Ramos (cell line): ENCODE data around the gene ZC3H11A.
"Not testable (repeated sequence)": the region's sequence is repeated elsewhere in the genome, so short reads cannot be mapped to it uniquely, and the experiment has no call there.

Source experiments
- in situ Hi-C: fragments of 300-500 bp; cut with MboI; formaldehyde crosslinking; loops from one replicate; pipeline ENCODE4 v1.14.3; 2022; ENCODE audit warnings: low sequenced_read_pairs; ENCODE audit not compliant: unreplicated experiment

The ZC3H11A gene

DNA sequence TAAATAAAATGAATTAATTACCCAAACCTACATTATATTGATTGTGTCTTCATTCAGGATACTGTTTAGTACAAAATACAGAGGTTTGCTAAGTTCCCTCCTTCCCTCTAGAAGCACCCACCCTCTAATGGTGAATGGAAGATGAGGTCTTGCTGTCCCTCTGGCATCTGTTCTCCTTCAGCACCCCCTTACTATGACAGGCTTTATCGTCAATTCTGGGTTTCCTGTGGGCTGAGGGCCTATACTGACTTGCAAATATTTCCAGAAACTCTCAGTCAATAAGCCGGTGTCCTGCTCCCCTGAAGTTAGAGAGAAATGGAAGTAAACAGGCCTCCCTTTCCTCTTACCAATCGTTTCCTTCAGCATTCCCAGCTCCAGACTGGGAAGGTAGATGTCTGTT lies 17.3 kb upstream of the ZC3H11A start:
- in situ Hi-C loops, result no loop called here

GRCh38 chr1:203778789-203779188 lies 16.6 kb upstream of the ZC3H11A start:
- in situ Hi-C loops, result no loop called here

GRCh38 chr1:203781962-203782361 lies 13.5 kb upstream of the ZC3H11A start:
- in situ Hi-C loops, result no loop called here

- in situ Hi-C loops, result no loop called here
Measured at GRCh38 chr1:203789966-203790365, 5.5 kb upstream of the ZC3H11A start.

DNA sequence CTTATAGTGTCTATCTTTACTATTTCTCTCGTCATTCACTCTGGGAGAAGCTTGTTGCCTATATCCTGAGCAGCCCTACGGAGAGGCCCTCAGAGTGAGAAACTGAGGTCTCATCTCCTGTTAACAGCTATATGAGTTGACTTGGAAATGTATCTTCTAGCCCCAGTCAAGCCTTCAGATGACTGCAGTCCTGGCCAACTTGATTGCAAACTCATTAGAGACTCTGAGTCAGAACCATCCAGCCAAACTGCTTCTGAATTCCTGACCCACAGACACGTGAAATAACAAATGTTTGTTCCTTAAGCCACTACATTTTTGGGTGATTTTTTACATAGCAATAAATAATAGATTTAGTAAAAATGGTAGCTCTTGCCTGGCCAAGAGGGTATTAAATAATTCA lies 3.9 kb upstream of the ZC3H11A start:
- in situ Hi-C loops, result no loop called here

GRCh38 chr1:203792486-203792885 lies 2.9 kb upstream of the ZC3H11A start:
- in situ Hi-C loops, result no loop called here

- in situ Hi-C loops, result not testable (repeated sequence)
Measured at GRCh38 chr1:203793561-203793960, 1.9 kb upstream of the ZC3H11A start.

DNA sequence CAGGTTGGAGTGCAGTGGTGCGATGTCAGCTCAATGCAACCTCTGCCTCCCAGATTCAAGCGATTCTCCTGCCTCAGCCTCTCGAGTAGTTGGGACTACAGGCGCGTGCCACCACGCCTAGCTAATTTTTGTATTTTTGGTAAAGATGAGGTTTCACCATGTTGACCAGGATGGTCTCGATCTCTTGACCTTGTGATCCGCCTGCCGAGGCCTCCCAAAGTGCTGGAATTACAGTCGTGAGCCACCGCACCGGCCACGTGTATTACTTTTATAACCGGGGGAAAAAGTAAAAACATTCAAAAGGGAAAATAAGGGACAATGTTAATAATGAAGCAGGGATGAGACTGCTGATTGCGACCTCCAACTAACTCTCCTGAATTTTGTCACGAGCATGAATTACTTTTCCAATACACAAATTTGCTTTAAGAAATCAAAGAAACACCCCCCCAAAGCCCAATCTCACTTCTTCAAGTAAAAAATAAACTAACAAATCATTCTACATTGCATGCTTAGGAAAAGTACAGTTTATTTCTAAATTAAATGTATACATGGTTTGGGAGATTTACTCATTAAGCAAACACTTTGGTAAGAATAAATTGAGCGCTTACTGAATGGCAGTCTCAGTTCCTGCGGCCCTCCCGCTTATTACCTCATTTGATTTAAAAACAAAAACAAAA lies 521 bp upstream of the ZC3H11A start:
- in situ Hi-C loops, result no loop called here

- in situ Hi-C loops, result no loop called here
Measured at GRCh38 chr1:203796236-203796605, 798 bp downstream of the ZC3H11A start.

DNA sequence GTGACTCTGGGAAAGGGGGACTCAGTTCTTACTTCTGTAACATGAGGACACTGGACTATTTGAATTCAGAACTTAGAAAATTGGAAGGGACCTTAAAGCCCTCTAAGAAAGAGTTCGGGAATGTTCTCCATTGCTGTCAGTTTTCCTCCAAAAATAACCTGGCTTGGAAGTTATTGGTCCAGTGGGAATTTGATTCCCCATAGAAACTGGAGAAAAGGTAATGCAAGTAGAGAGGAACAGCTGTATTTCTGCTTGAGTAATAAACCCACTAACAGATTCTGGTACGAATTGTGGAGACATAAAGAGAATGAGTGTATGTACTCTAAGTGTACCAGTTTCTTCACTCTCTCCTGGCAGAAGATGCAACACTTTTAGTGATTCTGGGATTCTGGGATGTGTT lies 1.8 kb downstream of the ZC3H11A start:
- in situ Hi-C loops, result no loop called here

DNA sequence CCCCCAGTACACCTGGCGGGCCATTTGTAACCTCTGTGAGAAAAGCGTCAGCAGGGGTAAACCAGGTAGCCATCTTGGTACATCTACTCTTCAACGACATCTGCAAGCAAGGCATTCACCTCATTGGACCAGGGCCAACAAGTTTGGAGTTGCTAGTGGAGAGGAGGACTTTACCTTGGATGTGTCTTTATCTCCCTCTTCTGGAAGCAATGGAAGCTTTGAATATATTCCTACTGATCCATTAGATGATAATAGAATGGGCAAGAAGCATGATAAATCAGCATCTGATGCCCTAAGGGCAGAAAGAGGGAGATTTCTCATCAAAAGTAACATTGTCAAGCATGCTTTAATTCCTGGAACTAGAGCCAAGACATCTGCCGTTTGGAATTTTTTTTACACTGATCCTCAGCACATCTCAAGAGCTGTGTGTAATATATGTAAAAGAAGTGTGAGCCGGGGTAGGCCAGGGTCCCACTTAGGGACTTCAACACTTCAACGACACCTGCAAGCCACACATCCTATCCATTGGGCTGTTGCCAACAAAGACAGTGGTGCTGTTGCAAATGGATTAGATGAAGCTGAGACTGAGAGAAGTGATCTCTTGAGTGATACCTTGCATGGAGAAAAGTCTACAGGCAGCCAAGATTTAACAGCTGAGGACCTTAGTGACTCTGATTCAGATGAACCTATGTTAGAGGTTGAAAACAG lies 2.7 kb downstream of the ZC3H11A start:
- in situ Hi-C loops, result no loop called here

DNA sequence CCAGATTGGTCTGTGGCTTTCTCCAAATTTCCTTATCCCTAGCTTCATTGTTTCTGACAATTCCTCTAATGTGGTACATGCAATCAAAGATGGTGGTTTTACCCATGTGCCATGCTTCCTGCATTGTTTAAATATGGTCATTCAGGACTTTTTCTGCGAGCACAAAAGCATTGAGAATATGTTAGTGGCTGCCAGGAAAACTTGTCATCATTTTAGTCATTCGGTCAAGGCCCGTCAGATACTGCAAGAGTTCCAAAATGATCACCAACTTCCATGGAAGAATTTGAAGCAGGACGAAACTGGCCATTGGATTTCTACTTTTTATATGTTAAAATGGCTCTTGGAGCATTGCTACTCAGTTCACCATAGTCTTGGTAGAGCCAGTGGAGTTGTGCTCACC lies 3.7 kb downstream of the ZC3H11A start:
- in situ Hi-C loops, result no loop called here

- in situ Hi-C loops, result no loop called here
Measured at GRCh38 chr1:203799971-203800370, 4.5 kb downstream of the ZC3H11A start.

DNA sequence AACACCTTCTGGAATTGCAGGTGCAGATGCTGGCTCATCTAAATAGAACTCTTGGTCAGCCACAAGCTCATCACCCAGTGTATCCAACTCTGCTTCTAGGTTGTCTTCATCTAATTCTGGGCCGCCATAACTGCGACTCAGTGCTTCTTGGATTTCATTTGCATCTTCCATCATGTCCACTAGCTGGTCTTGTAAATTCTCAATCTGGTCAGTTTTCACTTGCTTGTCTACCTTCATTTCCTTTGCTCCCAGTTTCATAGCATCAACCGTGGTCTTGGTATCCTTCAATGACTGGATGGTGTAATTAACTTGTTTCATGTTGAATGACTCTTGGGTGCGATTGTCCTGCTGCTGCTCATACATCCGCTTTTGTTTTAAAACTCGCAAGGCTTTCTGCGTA lies 10.3 kb downstream of the ZC3H11A start:
- in situ Hi-C loops, result no loop called here

- in situ Hi-C loops, result no loop called here
Measured at GRCh38 chr1:203807196-203807595, 11.8 kb downstream of the ZC3H11A start.

- in situ Hi-C loops, result no loop called here
Measured at GRCh38 chr1:203813581-203814341, 18.3 kb downstream of the ZC3H11A start.

DNA sequence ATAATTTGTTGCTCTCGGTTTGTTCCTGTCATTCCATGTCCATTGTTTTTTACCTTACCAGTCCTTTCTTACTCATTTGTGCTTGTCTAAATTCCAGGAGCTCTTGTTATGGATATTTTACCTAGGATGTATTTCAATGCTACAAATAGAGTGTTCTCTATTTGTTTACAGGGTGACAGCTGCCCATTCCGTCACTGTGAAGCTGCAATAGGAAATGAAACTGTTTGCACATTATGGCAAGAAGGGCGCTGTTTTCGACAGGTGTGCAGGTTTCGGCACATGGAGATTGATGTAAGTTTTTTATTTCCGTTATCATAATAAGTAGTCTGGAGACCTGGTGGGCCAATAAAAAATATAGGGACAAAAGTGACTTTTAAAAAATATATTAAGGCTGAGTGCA lies 23.0 kb downstream of the ZC3H11A start:
- in situ Hi-C loops, result no loop called here

DNA sequence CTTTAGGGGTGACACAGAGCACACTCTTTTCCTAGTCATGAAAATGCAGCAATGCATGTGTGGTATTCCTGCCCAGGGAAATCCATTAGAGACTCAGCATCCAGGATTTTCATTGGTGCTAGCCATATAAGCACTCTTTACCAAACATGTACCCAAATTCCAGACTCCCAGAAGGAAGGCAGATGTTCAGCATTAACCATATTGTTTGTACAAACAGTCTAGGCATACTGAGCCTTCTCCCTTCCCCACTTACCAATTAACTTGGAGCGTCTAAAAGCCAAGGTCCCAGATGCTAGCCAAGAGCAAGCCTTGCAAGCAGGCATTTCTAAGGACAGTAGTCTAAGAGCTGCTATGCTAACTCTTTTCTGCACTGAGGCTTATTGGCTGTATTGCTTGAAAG lies 27.9 kb downstream of the ZC3H11A start:
- in situ Hi-C loops, result no loop called here

- in situ Hi-C loops, result no loop called here
Measured at GRCh38 chr1:203826175-203826574, 30.8 kb downstream of the ZC3H11A start.

GRCh38 chr1:203828002-203828401 lies 32.6 kb downstream of the ZC3H11A start:
- in situ Hi-C loops, result no loop called here

DNA sequence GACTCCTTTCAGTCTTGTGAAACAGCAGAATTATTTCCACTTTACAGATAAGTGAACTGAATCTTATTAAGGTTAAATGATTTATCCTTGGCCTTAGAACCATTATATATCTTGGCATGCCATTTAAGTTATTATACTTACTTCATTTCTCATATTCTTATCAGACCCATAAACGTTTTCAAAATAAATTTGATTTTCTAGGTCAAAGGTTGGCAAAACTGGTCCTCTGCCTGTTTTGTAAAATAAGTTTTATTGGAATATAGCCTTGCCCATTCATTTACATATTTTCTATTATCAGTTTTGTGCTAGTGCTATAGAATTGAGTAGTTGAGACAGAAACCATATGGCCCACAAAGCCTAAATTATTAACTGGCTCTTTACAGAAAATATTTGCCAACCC lies 33.1 kb downstream of the ZC3H11A start:
- in situ Hi-C loops, result no loop called here
